Measurements from ENCODE around the gene EYA4. TPM values are rescaled to one million over a fixed set of nuclear protein-coding genes. Genes with fewer than 3 reads are reported as not detected.

The EYA4 gene
- total and polyA plus RNA-seq, 8 donors = 0.03 to 16.3 (median 0.87) TPM; not detected in 1

GRCh38 chr6:133456944-133457343 lies 215.8 kb downstream of the EYA4 start:
- Histone ChIP-seq H3K4me1 (no peaks in the 10 kb centered on the region), H3K27me3 (no peaks in the 10 kb centered on the region), H3K9me3 (no peaks in the 10 kb centered on the region), H3K36me3 (no peaks in the 10 kb centered on the region), H3K27ac (no peak overlapping the region), H3K4me3 (no peak overlapping the region)
- DNase-seq = no peak
- WGBS, 5 donors = 78 to 87% (median 80%) methylated on average over 4 of the region's 4 CpGs
- intact Hi-C loops (cut with DNase I; ENCODE audit: low total_unique reads) = no loop called here
- TF ChIP-seq POLR2A (IDR thresholded peaks at IDR 0.05) = no peak
- TF ChIP-seq EP300 (IDR thresholded peaks at IDR 0.05) = no peak
- no peak for TF ChIP-seq POLR2AphosphoS5 (IDR thresholded peaks at IDR 0.05)
- TF ChIP-seq CTCF (IDR thresholded peaks at IDR 0.05) = no peak

- 67 to 86% (median 70%) methylated on average over 2 of the region's 2 CpGs for WGBS, 5 donors
- peak in 1 of 2 donors; percentile 25 for DNase-seq
- H3K36me3 ChIP-seq = no peaks in the 10 kb centered on the region
- H3K9me3 ChIP-seq = no peaks in the 10 kb centered on the region
- no peaks in the 10 kb centered on the region for H3K27me3 ChIP-seq
- no peak overlapping the region for H3K27ac ChIP-seq
- TF ChIP-seq CTCF (IDR thresholded peaks at IDR 0.05) (no peak), EP300 (IDR thresholded peaks at IDR 0.05) (no peak), POLR2A (IDR thresholded peaks at IDR 0.05) (no peak), POLR2AphosphoS5 (IDR thresholded peaks at IDR 0.05) (no peak)
- intact Hi-C loops (cut with DNase I; ENCODE audit: low total_unique reads) = no loop called here
- H3K4me1 ChIP-seq = no peaks in the 10 kb centered on the region
- H3K4me3 ChIP-seq = no peak overlapping the region
Observed at GRCh38 chr6:133460101-133460500, 218.9 kb downstream of the EYA4 start.

GRCh38 chr6:133463790-133464189 lies 222.6 kb downstream of the EYA4 start:
- TF ChIP-seq EP300 (IDR thresholded peaks at IDR 0.05) = no peak
- no peak for TF ChIP-seq CTCF (IDR thresholded peaks at IDR 0.05)
- TF ChIP-seq POLR2A (IDR thresholded peaks at IDR 0.05) = no peak
- TF ChIP-seq POLR2AphosphoS5 (IDR thresholded peaks at IDR 0.05) = no peak
- 26 to 34% (median 30%) methylated on average over 1 of the region's 1 CpG for WGBS, 5 donors
- DNase-seq = no peak
- Histone ChIP-seq H3K9me3 (no peaks in the 10 kb centered on the region), H3K4me3 (no peak overlapping the region), H3K4me1 (no peaks in the 10 kb centered on the region), H3K36me3 (no peaks in the 10 kb centered on the region), H3K27ac (no peak overlapping the region), H3K27me3 (no peaks in the 10 kb centered on the region)
- intact Hi-C loops (cut with DNase I; ENCODE audit: low total_unique reads) = no loop called here

GRCh38 chr6:133466680-133467079 lies 225.5 kb downstream of the EYA4 start:
- intact Hi-C loops (cut with DNase I; ENCODE audit: low total_unique reads) = no loop called here
- peak in 1 of 2 donors; percentile 5 for DNase-seq
- Histone ChIP-seq H3K4me3 (no peak overlapping the region), H3K9me3 (no peaks in the 10 kb centered on the region), H3K4me1 (no peaks in the 10 kb centered on the region), H3K27me3 (no peaks in the 10 kb centered on the region), H3K27ac (no peak overlapping the region), H3K36me3 (no peaks in the 10 kb centered on the region)
- 76 to 91% (median 85%) methylated on average over 4 of the region's 4 CpGs for WGBS, 5 donors
- TF ChIP-seq POLR2A (IDR thresholded peaks at IDR 0.05) (no peak), CTCF (IDR thresholded peaks at IDR 0.05) (no peak), POLR2AphosphoS5 (IDR thresholded peaks at IDR 0.05) (no peak), EP300 (IDR thresholded peaks at IDR 0.05) (no peak)
